Type B pancreatic cell (in vitro differentiated cells): ENCODE measurements around the gene DGCR2. TPM values are rescaled to one million over a fixed set of nuclear protein-coding genes. Genes with fewer than 3 reads are reported as not detected.

Experiments
- DNase-seq: peaks from one replicate; pipeline ENCODE4 v3.0.0; 2021; ENCODE audit warnings: mixed read lengths; ENCODE audit not compliant: unreplicated experiment; ENCODE audit errors: extremely low spot score
- H3K27ac Mint-ChIP-seq: 2 replicates; pipeline ENCODE4 v1.8.0; 2021; ENCODE audit warnings: mild to moderate bottlenecking, mixed read lengths
- H3K27me3 Mint-ChIP-seq: 2 replicates; pipeline ENCODE4 v1.8.0; 2021; ENCODE audit warnings: mixed read lengths
- H3K36me3 Mint-ChIP-seq: 2 replicates; pipeline ENCODE4 v1.8.0; 2021; ENCODE audit warnings: mixed read lengths
- H3K4me1 Mint-ChIP-seq: one replicate; pipeline ENCODE4 v1.8.0; 2021; ENCODE audit warnings: mixed read lengths; ENCODE audit not compliant: unreplicated experiment
- H3K4me3 Mint-ChIP-seq: 2 replicates; pipeline ENCODE4 v1.8.0; 2021; ENCODE audit warnings: mild to moderate bottlenecking, mixed read lengths
- H3K9me3 Mint-ChIP-seq: 2 replicates; pipeline ENCODE4 v1.8.0; 2021; ENCODE audit warnings: mixed read lengths
- CTCF ChIP-seq: fragments of 200-600 bp; sonication (generic); conservative IDR thresholded peaks from 2 replicates; pipeline ENCODE4 v1.5.0; 2021; ENCODE audit warnings: antibody characterized with exemption, mild to moderate bottlenecking
- total RNA-seq: library from RNA; stranded (reverse); gene quantifications from 2 replicates; pipeline ENCODE4 v1.2.1, GENCODE V29; 2021; ENCODE audit warnings: low replicate concordance

DGCR2 gene
- total RNA-seq, 1 donor from 2014 or later, result 83.1 TPM

- TF ChIP-seq CTCF, result no peak
- Mint-ChIP-seq H3K27me3 (no peaks in the 10 kb centered on the region), H3K27ac (no peak overlapping the region), H3K36me3 (no peaks in the 10 kb centered on the region), H3K4me3 (no peak overlapping the region), H3K4me1 (peaks cover 6% of the 10 kb centered on the region), H3K9me3 (no peaks in the 10 kb centered on the region)
- no peak for DNase-seq
Observed at GRCh38 chr22:19127329-19128008, 5.3 kb upstream of the DGCR2 start.

GRCh38 chr22:19126309-19127273 is 4.4 kb upstream of the DGCR2 start:
- no peak overlapping the region for H3K4me3 Mint-ChIP-seq
- no peak for TF ChIP-seq CTCF
- H3K27me3 Mint-ChIP-seq, result no peaks in the 10 kb centered on the region
- no peak for DNase-seq
- H3K9me3 Mint-ChIP-seq, result no peaks in the 10 kb centered on the region
- peaks cover 6% of the 10 kb centered on the region for H3K4me1 Mint-ChIP-seq
- no peaks in the 10 kb centered on the region for H3K36me3 Mint-ChIP-seq
- H3K27ac Mint-ChIP-seq, result no peak overlapping the region

GRCh38 chr22:19125474-19126308 is 3.5 kb upstream of the DGCR2 start:
- Mint-ChIP-seq H3K4me3 (no peak overlapping the region), H3K27ac (no peak overlapping the region), H3K4me1 (peaks cover 13% of the 10 kb centered on the region), H3K9me3 (no peaks in the 10 kb centered on the region), H3K27me3 (no peaks in the 10 kb centered on the region), H3K36me3 (no peaks in the 10 kb centered on the region)
- TF ChIP-seq CTCF, result no peak
- no peak for DNase-seq

GRCh38 chr22:19125011-19125410 is 2.8 kb upstream of the DGCR2 start:
- H3K4me1 Mint-ChIP-seq, result peaks cover 19% of the 10 kb centered on the region

More at GRCh38 chr22:19125011-19125410, 2.8 kb upstream of the DGCR2 start:
- H3K36me3 Mint-ChIP-seq, result no peaks in the 10 kb centered on the region
- DNase-seq, result no peak
- TF ChIP-seq CTCF, result no peak
- H3K27me3 Mint-ChIP-seq, result no peaks in the 10 kb centered on the region
- H3K27ac Mint-ChIP-seq, result no peak overlapping the region
- H3K4me3 Mint-ChIP-seq, result no peak overlapping the region
- H3K9me3 Mint-ChIP-seq, result no peaks in the 10 kb centered on the region
